GM19467 (cell line): Measurements from ENCODE around the gene PSMG3.

Experiments used
- ATAC-seq: cut with Tn5 transposase; IDR thresholded peaks from one replicate; pipeline ENCODE4 v1.9.1; 2021; ENCODE audit warnings: mild to moderate bottlenecking, moderate library complexity; ENCODE audit not compliant: unreplicated experiment

PSMG3 gene, protein sequence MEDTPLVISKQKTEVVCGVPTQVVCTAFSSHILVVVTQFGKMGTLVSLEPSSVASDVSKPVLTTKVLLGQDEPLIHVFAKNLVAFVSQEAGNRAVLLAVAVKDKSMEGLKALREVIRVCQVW

DNA sequence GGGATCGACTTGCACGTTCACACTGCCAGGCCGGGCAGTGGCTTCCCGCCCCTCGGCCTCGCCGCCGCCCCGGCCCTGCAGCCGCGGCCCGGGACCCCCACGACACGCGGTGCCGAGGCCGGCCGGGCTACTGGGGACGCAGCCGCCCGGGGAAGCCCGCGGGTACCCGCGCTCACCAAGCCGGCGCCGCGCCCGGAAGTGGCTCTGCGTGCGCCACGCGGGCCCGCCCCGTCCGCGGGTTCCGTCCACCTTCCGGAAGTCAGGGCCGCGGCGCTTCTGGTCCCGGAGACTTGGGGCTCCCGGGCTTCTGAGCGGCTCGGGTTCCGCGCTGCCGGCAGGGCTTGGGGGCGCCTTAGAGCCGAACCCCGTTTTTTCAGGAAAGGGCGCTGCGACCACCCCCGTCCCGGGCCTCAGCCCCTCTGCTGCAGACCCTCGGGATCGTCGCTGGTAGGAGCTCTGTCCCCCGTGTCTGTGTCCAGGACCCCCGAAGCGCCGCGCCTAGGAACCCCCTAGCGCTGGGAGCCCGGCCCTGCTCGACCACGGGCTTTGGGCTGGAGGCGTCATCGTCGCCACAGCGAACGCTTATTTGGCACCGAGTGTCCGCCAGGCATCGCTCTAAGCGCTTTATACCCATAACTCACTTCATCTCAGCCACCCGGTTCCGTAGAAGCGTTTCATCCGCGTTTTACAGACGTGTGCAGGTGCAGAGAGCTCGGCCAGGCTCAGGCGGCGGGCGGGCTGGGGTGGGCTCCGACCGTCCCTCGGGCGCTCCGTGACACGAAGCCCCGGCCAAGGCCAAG lies at the start of gene PSMG3:
TSS of gene PSMG3 (minus strand) at position 200 of the 800 bp plus-strand sequence. CDS start 693 bp downstream, outside the sequence.
- peak; percentile 85 for ATAC-seq

DNA sequence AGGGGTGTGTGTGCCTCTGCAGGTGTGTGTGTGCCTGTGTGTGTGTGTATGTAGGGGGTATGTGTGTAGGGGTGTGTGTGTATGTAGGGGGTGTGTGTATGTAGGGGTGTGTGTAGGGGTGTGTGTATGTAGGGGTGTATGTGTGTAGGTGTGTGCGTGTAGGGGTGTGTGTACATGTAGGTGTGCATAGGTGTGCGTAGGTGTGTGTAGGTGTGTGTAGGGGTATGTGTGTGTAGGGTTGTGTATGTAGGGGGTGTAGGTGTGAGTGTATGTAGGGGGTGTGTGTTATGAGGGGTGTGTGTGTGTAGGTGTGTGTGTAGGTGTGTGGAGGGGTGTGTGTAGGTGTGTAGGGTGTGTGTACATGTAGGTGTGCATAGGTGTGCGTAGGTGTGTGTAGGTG lies 48.6 kb upstream of the PSMG3 start:
- no peak for ATAC-seq

DNA sequence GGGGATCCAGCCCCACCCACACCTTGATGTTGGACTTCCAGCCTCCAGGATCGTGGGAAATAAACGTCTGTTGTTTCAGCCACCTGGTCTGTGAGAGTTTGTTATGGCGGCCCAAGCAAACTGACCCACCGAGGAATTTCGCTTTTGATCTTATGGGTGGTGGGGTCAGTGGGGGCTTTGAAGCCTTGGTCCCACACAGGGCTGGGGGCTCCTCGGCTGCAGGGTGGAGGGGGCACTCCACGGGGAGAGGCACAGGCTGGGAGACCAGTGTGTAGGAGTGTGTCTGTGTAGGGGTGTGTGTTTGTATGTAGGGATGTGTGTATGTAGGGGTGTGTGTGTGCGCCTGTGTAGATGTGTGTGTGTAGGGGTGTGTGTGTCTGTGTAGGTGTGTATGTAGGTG lies 48.1 kb upstream of the PSMG3 start:
- no peak for ATAC-seq

DNA sequence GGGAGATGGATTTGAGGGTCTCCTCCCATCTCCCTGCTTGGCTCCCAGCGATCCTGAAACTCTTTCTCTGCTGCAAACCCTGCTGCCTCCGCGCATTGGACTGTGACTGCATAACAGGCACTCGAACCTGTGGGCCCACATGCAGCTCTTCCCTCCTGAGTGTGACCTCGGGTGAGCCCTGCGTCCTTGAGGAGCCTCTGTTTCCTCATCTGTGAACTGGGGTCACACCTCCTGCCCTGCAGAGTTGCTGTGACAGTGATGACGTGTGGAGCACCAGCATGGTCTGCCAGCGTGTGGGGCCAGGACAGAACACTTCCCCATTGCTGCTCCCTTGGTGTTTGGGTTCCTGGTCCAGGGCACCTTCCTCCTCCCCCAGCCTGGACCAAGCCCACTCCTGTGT lies 46.9 kb upstream of the PSMG3 start:
- ATAC-seq, result no peak

DNA sequence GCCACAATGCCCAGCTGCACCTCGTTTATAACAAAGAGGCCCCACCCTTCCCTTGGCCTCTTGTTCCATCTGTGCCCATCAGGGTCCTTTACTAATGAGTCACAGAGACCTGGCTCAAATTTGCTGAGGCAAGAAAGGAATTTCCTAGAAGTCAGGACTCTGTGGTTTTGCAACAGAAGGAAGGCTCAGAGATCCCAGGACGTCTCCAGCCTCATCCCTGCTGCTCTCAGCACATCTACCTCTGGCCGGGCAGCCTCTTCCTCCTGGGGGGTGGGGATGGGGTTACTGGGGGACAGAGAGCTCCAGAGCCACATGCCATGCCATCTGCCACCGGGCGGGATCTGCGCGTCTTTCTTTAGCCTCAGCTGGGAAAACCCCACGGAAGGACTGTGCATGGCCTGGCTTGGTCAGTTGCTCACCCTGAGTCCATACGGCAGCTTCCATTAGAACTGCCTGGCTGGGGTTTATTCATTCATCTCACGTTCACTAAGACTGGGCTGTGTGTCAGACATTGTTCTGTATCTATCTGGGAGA lies 41.9 kb upstream of the PSMG3 start:
- ATAC-seq, result no peak

DNA sequence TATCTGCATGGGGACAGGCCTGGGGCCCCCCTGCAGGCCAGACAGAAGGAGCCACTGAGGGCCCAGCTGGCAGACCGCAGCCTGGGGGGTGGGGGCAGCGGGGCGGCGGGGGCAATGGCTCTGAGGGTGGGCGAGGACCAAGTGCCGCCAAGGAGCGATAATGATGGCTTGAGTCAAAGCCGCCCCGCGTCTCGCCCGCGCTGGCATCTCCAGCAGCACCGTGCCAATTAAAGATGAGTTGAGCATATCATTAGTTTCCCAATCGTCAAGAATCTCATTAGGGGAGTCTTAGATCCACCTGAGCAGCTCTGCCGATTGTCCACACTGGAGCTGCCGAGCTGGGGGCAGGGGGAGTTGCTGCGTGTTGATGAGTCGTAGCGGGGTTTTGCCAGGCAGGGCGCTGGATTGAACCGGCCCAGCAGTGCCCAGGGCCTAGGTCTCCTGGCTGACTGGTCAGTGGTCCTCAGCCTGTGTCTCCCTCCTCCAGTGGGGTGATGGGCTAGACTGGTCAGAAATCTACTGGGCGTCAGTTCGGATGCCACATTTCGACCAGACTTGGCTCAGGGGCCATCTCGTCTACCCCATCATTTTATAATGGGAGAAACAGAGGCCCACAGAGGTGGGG lies 41.0 kb upstream of the PSMG3 start:
- ATAC-seq, result no peak

DNA sequence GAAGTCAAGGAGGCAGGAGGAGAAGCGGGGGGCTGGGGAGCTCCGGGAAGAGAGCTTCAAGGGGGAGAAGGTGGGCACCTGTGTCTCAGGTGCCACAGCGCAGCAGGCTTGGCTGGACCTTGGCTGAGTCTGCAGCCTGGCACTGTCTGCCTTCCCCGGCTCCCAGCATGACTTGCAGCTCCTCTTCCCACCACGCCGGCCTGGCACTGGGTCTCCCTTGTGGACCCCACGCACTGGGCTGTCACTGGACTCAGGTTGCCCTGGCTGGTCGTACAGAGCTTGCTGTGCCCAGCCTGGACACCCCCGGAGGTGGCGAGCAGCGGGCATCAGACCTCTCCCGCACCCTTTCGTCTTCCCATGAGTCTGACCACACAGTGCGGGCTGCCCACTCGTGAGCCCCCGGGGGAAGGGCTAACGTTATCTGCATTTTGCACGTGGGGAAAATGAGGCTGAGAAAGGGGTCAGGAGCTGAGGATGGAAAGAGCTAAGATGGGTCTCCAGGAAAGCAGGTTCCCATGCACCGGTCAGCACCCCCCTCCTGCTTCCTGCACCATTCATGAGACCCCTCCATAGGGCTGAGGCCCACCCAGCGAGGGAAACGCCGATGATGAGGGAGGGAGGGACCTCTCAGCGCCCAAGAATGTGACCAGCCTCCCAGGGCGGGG lies 40.3 kb upstream of the PSMG3 start:
- no peak for ATAC-seq

DNA sequence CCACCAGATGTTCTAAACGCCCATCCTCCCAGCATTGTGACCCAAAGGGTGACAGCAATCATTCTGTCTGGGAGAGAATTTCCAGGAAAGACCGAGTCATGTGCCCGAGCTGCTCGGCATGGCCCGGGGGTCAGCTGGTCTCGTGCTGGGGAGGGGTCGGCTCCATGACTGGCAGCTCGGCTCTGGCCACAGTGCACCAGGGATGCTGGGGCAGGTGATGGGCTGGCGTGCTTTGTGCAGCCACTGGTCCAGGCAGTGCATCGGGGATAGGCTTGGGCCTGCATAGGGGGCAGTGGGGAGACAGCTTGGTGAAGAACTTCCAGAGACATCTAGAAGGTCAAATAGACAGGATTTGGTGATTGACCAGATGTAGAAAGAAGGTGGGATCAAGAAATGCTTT lies 39.2 kb upstream of the PSMG3 start:
- no peak for ATAC-seq

DNA sequence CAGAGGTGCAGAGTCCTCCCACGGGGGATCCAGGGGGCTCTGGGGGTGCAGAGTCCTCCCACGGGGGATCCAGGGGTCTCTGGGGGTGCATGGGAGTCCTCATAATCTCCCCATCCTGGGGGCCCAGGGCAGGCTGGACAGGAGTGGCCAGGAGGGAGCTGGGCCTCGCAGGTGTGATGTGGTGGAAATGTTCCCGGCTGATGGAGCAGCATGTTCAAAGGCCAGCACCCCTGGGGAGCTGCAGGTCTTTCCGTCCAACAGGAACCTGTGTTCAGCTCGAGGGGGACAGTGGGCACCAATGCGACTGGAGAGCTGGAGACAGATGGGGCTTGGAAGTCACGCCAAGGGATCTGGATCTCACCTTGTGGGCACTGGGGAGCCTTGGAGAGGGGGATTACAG lies 38.5 kb upstream of the PSMG3 start:
- no peak for ATAC-seq

DNA sequence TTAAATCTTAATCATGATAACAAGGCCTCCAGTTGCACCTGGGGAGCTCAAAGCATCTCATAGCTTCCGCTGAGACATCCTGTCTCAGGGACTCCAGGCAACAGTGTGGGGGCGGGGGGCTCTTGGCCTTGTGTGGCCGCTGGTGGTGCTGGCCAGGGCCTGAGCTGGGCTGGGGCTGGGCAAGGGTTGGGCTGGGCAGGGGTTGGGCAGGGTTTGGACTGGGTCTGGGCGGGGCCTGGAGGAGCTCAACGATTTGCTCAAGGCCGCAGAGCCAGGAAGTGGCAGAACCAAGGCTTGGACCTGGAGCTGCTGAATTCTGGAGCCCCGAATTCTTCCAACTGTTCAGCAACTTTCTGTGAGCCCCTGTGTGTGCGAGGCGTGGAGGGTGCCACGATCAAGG lies 37.9 kb upstream of the PSMG3 start:
- ATAC-seq, result no peak

DNA sequence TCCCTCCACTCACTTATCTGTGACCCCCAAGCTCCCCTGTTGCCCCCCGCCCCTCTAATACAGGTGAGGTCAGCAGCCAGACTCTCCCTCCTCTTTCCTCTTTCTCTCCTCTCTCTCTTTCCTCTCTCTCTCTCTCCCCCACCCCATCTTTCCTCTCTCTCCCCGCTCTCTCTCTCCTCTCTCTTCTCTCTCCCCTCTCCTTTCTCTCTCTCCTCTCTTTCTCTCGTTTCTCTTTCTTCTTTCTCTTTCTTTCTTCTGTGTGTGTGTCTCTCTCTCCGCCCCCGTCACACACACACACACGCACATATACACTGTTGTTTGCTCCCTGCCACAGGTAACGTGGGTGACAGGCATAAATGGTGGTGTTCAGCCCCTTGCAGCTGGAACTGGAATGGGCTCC lies 37.2 kb upstream of the PSMG3 start:
- no peak for ATAC-seq

DNA sequence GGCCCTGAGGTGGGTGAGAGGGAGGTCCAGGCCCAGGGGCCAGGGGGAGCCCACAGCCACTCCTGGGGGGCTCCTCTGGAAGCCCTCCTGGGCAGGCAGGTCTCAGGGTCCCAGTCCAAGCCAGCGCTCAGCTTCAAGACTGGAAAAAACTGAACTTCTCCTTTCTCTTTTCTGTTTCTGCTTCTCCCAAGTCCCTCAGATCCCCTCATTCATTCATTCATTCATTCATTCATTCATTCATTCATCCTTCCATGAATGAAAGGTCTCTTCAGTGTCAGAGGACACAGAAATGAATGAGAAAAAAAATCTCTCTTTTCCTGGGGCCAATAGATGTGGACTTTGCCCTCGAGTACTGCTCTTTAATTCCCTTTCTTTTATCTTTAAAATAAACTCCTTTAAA lies 34.6 kb upstream of the PSMG3 start:
- no peak for ATAC-seq

DNA sequence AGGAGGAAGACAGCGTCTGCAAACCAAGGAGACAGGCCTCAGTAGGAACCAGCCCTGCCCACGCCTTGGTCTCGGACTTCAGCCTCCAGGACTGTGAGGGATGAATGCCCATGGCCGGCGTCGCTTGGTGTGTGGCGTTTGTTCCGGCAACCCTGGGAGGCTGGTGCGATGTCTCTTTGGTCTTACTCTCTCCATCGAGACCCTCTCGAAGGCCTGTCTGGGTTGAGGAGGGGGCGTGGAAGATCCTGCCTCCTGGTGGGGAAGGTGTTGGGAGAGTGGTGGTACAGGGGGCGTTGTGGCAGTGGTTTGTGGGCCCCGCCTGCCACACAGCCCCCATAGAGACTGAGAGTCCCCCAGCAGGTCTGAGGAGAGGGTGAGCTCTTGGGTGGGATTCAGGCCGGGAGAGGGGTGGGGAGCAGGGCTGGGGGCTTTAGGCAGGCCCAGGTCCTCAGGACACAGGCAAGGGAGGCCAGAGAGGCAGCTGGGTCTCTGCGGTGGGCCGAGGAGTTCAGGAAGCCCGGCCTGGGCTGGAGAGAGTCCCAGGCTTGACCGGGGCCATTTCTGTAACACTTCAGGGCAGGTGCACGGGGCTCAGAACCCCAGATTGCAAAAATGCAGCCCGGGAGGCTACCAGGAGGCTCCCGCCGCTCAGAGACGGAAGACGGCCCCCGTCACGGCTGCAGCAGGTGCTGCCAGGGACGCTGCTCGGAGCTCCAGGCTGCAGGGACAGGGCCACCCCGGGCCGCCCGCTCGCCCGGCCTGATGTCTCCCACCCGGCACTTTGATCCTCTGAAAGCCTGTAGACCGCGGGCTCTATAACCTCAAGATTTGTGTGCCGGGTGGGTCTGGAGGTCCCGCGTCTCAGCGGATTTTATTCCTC lies 33.8 kb upstream of the PSMG3 start:
- no peak for ATAC-seq

DNA sequence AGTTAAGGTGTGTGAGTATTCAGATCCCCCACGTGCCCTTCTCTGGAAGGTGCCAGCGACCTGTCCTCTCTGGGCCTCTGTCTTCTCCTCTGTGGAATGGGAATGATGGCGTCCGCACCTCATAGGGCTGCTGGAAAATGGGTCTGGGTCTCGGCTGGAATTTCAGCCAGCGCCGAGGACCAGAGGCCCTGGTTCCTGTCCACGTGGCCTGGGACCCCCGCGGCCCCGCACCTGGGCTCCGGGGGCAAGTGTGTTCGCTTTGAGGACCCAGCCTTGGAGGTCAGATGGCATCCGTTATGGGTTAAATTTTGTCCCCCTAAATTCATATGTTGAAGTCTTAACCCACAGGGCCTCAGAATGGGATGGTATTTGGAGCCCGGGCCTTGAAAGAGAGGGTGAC lies 32.6 kb upstream of the PSMG3 start:
- ATAC-seq, result no peak

DNA sequence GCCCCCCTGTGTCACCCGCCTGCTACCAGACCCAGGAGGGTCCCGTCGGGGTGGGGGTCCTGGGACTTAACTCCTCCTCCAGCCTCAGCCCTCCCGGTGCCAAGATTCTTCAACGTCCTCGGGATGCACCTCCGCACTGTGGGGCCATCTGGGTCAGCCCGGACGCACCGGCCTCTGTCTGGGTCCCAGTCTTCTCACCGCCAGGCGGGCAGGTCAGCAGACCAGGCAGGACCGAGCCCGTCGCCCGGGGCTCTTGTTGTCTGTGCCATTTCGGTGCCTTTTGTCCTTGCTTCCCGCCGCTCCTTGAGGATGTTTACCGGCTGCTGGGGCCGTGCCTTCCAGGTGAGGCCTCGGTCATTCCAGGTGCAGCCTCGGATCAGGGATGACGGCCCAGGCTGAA lies 32.1 kb upstream of the PSMG3 start:
- no peak for ATAC-seq

DNA sequence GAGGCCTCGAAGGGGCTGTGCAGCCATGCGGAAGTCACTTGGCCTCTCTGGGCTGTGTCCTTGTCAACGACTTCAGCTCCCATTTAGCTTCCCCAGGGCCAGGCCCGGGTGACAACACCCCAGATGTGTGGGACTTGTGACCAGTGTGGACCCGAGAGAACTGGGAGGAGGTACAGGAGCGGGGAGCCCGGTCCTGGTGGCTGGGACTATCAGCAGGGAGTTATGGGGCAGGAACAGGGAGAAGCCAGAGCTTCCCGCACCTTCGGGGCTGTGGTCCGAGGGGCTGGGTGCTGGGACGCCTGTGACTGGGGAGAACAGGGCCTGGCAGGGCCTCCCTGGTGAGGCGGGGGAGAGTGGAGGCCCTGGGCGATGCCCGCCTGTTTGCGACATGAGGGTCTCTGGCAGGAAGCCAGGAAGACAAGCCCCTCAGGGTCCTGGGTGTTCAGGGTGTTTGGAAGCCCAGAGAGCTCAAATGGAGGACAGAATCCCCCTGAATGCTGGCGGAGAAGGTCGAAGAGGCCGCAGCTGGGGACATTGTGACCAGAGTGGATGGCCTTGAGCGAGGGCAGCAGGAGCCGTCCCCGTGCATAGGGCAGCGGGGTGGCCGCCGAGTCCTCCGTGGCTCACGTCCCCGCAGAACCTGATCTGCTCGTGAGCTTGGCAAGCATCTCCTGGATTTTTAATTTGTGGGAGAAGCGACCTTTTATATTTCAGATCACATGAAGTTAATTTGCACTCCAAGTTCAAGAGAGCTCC lies 30.0 kb upstream of the PSMG3 start:
- no peak for ATAC-seq

DNA sequence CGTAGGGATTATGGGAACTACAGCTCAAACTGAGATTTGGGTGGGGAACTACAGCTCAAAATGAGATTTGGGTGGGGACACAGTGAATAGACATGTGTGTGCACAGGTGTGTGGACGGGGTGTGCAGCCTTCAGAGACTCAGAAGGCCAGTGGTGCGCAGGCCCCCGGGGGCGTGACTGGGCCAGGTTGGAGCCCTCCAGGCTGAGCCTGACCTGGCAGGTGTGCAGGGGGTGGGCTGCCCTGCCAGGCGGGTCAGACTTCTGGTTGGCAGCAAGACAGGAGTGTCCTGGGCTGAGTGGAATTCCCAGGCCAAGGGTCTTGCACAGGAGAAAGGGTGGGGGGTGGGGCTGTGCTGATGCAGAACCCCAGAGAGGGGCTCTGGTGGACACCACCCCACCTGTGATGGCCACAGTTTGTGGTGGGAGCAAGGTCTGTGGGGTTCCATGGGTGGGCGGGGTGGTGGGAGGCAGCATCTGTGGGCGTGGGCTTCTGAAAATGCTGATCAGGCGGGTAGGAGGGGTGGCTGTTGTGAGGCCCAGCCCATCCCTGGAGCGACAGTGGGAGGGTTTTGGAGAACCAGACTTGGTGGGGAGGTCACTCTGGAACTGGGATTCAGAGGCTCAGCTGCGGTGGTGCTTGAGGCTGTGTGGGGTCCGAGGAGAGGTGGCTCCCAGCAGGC lies 29.3 kb upstream of the PSMG3 start:
- ATAC-seq, result no peak

DNA sequence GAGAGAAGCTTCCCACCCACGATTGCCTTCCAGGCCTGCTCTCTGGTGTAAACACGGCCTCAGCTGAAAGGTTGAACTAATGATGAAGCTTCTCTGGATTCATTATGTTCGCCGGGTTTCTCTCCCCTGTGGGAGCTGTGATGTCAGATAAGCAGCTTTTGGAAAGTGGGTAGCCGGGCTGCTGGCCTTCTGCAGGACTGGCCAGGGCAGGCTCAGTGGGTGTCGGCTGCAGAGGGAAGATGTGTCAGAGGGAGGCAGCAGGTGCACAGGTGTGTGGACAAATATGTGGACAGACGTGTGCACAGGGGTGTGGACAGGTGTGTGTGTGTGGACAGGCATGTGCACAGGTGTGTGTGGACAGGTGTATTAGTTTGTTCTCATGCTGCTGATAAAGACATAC lies 28.5 kb upstream of the PSMG3 start:
- ATAC-seq, result no peak

DNA sequence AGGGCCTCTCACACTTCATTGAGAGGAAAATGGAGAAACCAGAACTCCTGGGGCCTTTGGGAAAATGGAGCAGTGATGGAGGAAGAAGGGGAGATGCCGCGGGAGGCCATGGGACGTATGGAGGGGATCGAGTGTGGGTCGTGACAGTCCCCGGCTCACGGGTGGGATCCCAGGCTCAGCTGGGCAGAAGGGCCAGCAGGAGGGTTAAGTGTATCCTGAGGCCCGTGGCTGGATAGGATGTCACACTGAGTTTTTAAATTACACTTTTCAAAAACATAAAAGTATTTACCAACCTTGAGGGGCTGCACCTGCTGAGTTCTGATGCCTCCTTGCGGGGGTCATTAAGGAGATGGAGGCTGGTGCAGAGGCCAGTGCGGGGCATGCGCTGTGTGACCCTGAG lies 28.0 kb upstream of the PSMG3 start:
- no peak for ATAC-seq
